Spleen (tissue), 7 donors: ENCODE data around the gene ITGA2B.

Source experiments
- CTCF ChIP-seq, 11 experiments: fragments of 200-600 bp in 7 of 11; fragments of 450-650 bp in 4 of 11; sonication (generic) in 4 of 11; IDR thresholded peaks in 8 of 11; conservative IDR thresholded peaks in 3 of 11; 1 replicate in 7 of 11; 2 replicates in 4 of 11; pipeline versions ENCODE4 v1.4.0 to v1.8.0; 2016 to 2021; ENCODE audit warnings: antibody characterized with exemption in 11 of 11, inconsistent platforms in 4 of 11, mild to moderate bottlenecking in 1 of 11
- POLR2A ChIP-seq, 3 donors: fragments of 450-650 bp; IDR thresholded peaks; one replicate each; pipeline ENCODE4 v1.5.1; 2017; ENCODE audit warnings: antibody characterized with exemption in 3 of 3, mild to moderate bottlenecking in 1 of 3
- POLR2AphosphoS5 ChIP-seq, 3 donors: sonication (generic); formaldehyde crosslinking; IDR thresholded peaks; one replicate each; pipeline ENCODE4 v1.5.1; 2017; ENCODE audit warnings: antibody characterized with exemption in 3 of 3
- donor health status: DM: no; HTN: no; CAD: no; lungs with moderate emphysema.
- donor health status: DM: no; HTN: no; CAD: no.
- donor health status: DM: no; HTN: no; CAD: no.

DNA sequence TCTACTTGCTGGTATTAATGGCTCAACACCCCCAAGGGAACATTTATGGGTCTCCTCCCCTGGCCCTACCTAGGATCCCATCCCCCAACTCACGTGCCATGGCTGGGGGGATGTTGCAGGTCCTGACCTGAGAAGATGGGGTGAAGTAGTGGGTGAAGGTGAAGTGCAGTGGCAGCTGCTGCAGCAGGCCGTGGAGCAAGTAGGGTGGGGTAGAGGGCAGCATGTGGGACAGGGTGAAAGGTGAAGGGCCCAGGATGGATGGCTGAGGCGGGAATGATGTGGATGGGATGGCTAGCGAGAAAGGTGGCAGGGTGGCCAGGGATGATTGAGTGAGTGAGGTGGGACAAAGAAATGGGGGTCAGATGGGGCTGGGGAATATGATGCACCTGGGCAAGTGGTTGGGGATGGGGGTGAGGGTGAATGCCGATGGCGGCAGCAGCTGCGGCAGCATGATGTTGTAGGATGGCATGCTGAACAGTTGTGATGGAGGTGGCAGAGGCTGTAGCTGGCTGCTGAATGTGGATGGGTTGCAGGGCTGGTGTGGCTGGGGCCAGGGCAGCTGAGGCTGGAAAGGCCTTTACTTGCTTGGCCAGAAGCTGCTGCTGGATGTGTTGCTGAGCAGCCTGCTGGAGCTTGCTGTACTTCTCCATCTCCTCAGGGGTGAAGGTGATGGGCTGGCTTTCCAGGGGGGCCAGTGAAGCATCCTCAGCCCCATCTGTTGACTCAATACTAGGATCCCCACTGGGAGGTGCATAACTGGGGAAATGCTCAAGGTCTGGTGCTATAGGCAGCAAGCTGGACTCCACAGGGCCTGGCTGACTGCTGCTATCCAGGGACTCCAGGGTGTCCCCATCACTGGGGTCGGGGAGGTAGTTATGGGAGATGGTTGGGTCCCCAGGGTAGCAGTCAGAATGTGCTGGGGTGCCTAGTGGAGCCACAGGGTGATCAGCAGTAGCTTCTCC, 8.3 kb upstream of the ITGA2B start:
- TF ChIP-seq CTCF (IDR thresholded peaks at IDR 0.05 in 8 of 11, conservative IDR thresholded peaks at IDR 0.05 in 3 of 11) (no peak), POLR2A (IDR thresholded peaks at IDR 0.05) (no peak), POLR2AphosphoS5 (IDR thresholded peaks at IDR 0.05) (peak; percentile 11 to 53 (median 21))
